Mesendoderm (in vitro differentiated cells): ENCODE results near the gene SUFU.
"Not testable (repeated sequence)": the region's sequence is repeated elsewhere in the genome, so short reads cannot be mapped to it uniquely, and the experiment has no call there.

Experiments used
- DNase-seq: peaks from one replicate; pipeline ENCODE4 v3.0.0; 2013
- H2AK5ac ChIP-seq: 2 replicates; pipeline ENCODE4 v1.6.1; 2013; ENCODE audit warnings: low read length, inconsistent platforms
- H2BK120ac ChIP-seq: 2 replicates; pipeline ENCODE4 v1.6.1; 2013; ENCODE audit warnings: low read depth, mild to moderate bottlenecking, low read length, moderate library complexity, mixed read lengths
- H2BK15ac ChIP-seq: replicated peaks from 2 replicates; pipeline ENCODE4 v1.6.1; 2013; ENCODE audit warnings: low read depth, mild to moderate bottlenecking, moderate library complexity
- H2BK5ac ChIP-seq: 2 replicates; pipeline ENCODE4 v1.6.1; 2013; ENCODE audit warnings: low read length, inconsistent platforms
- H3K18ac ChIP-seq: 2 replicates; pipeline ENCODE4 v1.6.1; 2013; ENCODE audit warnings: mild to moderate bottlenecking, low read length, mixed read lengths
- H3K23ac ChIP-seq: one replicate; pipeline ENCODE4 v1.6.1; 2013; ENCODE audit warnings: low read length
- H3K27ac ChIP-seq: 2 replicates; pipeline ENCODE4 v1.5.1; 2013; ENCODE audit warnings: low read depth, mild to moderate bottlenecking, inconsistent platforms, low read length, moderate library complexity
- H3K27me3 ChIP-seq: 2 replicates; pipeline ENCODE4 v1.6.1; 2013; ENCODE audit warnings: low read length, control low read depth, mild to moderate bottlenecking, inconsistent platforms; ENCODE audit not compliant: insufficient read depth, poor library complexity
- H3K36me3 ChIP-seq: 2 replicates; pipeline ENCODE4 v1.6.1; 2013; ENCODE audit warnings: low read length, inconsistent platforms; ENCODE audit not compliant: control insufficient read depth, insufficient read depth
- H3K4ac ChIP-seq: one replicate; pipeline ENCODE4 v1.6.1; 2013; ENCODE audit warnings: low read depth, mild to moderate bottlenecking, low read length, moderate library complexity
- H3K4me1 ChIP-seq: 2 replicates; pipeline ENCODE4 v1.6.1; 2013; ENCODE audit warnings: low read depth, low read length, inconsistent platforms; ENCODE audit not compliant: control insufficient read depth
- H3K4me2 ChIP-seq: 2 replicates; pipeline ENCODE4 v1.6.1; 2013; ENCODE audit warnings: low read length
- H3K4me3 ChIP-seq: 2 replicates; pipeline ENCODE4 v1.5.1; 2013; ENCODE audit warnings: mild to moderate bottlenecking, low read length
- H3K56ac ChIP-seq: one replicate; pipeline ENCODE4 v1.6.1; 2013; ENCODE audit warnings: low read length
- H3K79me1 ChIP-seq: 2 replicates; pipeline ENCODE4 v1.6.1; 2013; ENCODE audit warnings: low read length, inconsistent platforms
- H3K79me2 ChIP-seq: 2 replicates; pipeline ENCODE4 v1.6.1; 2013; ENCODE audit warnings: mild to moderate bottlenecking, low read length; ENCODE audit not compliant: control insufficient read depth, insufficient read depth
- H3K9ac ChIP-seq: 2 replicates; pipeline ENCODE4 v1.6.1; 2013; ENCODE audit warnings: low read length, inconsistent platforms
- H4K5ac ChIP-seq: one replicate; pipeline ENCODE4 v1.6.1; 2013; ENCODE audit warnings: low read length
- H4K8ac ChIP-seq: one replicate; pipeline ENCODE4 v1.6.1; 2013; ENCODE audit warnings: low read depth, mild to moderate bottlenecking, control low read depth, low read length, moderate library complexity
- WGBS: extraction: QIAGEN DNeasy Blood & Tissue Kit; methylation state at CpG from one replicate; pipeline ENCODE4 v1.1.7; 2013; ENCODE audit warnings: low lambda C conversion rate, missing lambda C conversion rate; ENCODE audit not compliant: insufficient coverage; ENCODE audit errors: extremely low coverage; 5-methylcytosine and 5-hydroxymethylcytosine counted together

Gene SUFU

DNA sequence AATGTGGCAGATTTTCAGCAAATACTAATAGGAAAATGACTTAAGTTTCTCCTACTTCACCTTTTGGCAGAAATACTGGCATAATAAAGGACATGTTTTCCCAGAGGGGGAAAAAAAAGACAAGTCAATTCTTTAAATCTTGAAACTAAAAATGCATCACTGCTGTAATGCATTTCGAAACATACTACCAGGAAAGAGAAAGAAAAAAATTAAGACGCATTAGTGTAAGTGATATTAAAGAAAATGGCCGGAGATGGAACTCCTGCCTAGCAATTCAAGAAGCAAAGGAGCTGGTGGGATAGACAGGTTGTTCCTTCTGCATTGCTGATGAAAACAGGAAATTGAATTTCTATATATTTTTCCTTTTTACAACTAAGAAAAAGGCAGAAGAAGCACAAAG lies 4.4 kb upstream of the SUFU start:
- no peaks in the 10 kb centered on the region for H3K27me3 ChIP-seq
- H2BK15ac ChIP-seq: no peak overlapping the region
- DNase-seq: no peak
- no peak overlapping the region for H2BK120ac ChIP-seq
- H2BK5ac ChIP-seq: no peak overlapping the region
- H3K4me3 ChIP-seq: no peak overlapping the region
- no peak overlapping the region for H2AK5ac ChIP-seq
- H3K23ac ChIP-seq: no peak overlapping the region
- peaks cover 12% of the 10 kb centered on the region for H3K79me1 ChIP-seq
- H4K8ac ChIP-seq: no peak overlapping the region
- no CpG with 5 or more reads among the region's 3 CpGs for WGBS
- peaks cover 36% of the 10 kb centered on the region for H3K79me2 ChIP-seq
- no peak overlapping the region for H3K18ac ChIP-seq
- H3K9ac ChIP-seq: no peak overlapping the region
- H3K27ac ChIP-seq: no peak overlapping the region
- no peaks in the 10 kb centered on the region for H3K36me3 ChIP-seq
- H4K5ac ChIP-seq: no peak overlapping the region
- H3K4me2 ChIP-seq: no peak overlapping the region
- H3K4me1 ChIP-seq: no peaks in the 10 kb centered on the region
- H3K4ac ChIP-seq: no peak overlapping the region
- H3K56ac ChIP-seq: no peak overlapping the region

- not testable (repeated sequence) for H3K4ac ChIP-seq, H3K23ac ChIP-seq, H3K27me3 ChIP-seq, DNase-seq, H4K5ac ChIP-seq, H2AK5ac ChIP-seq, H3K9ac ChIP-seq, H2BK5ac ChIP-seq, H2BK15ac ChIP-seq, H3K27ac ChIP-seq, H3K4me2 ChIP-seq, H2BK120ac ChIP-seq, H3K4me1 ChIP-seq, H3K36me3 ChIP-seq, H4K8ac ChIP-seq, H3K18ac ChIP-seq, H3K4me3 ChIP-seq
- peaks cover 20% of the 10 kb centered on the region for H3K79me1 ChIP-seq
- H3K56ac ChIP-seq: peak overlapping the region; percentile 22
- WGBS: no CpG with 5 or more reads among the region's 13 CpGs
- H3K79me2 ChIP-seq: peaks cover 42% of the 10 kb centered on the region
Observed at GRCh38 chr10:102500686-102501085, 3.1 kb upstream of the SUFU start.

DNA sequence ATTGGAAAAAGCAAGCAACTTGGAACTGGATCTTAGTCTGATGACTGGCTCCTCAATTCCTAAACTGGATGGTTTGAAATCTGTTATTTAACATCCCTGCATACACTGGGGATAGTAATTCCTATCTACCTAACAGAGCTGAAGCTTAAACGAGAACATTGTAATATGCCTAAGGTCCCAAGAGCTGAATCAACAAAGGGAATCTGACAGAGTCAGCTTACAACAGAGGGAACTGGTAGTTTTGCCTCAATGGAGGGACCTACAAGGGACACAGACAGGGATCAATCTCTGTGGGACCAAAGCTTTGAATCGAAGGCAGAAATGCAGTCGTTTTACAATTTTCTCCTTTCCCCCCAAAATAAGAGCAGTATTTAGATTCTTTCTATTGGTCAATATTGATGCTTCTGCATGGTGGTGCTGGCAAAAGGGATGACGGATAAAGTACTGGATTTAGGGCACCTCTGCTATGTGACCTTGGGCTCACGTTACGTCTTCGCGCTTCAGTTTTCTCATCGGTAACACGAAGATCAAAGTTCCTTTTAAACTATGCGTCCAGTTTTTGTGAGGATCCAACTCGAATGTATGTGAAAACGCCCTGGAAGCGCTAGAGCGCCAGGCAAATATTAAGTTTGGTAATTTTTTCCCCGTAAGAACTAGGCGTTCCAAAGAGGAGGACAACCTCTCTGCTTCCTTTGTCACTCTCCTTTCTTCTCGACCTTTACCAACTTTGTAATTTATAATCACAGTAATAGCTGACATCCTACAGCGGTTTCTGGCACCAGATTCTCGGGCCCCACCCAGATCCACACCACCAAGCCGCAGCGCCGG lies 2.4 kb upstream of the SUFU start:
- no peaks in the 10 kb centered on the region for H3K36me3 ChIP-seq
- H3K23ac ChIP-seq: no peak overlapping the region
- peaks cover 4% of the 10 kb centered on the region for H3K4me1 ChIP-seq
- H3K56ac ChIP-seq: peak overlapping the region; percentile 81
- H3K79me2 ChIP-seq: peaks cover 39% of the 10 kb centered on the region
- no peak overlapping the region for H4K5ac ChIP-seq
- no peak overlapping the region for H2BK5ac ChIP-seq
- no peak overlapping the region for H2AK5ac ChIP-seq
- peak overlapping the region; percentile 39 for H3K4me2 ChIP-seq
- H4K8ac ChIP-seq: no peak overlapping the region
- H3K4me3 ChIP-seq: peak overlapping the region; percentile 68
- H3K79me1 ChIP-seq: peaks cover 17% of the 10 kb centered on the region
- H2BK15ac ChIP-seq: no peak overlapping the region
- WGBS: no CpG with 5 or more reads among the region's 23 CpGs
- no peak overlapping the region for H3K27ac ChIP-seq
- H3K18ac ChIP-seq: no peak overlapping the region
- peak; percentile 22 for DNase-seq
- no peak overlapping the region for H2BK120ac ChIP-seq
- H3K4ac ChIP-seq: no peak overlapping the region
- peak overlapping the region; percentile 83 for H3K9ac ChIP-seq
- no peaks in the 10 kb centered on the region for H3K27me3 ChIP-seq

GRCh38 chr10:102502029-102502336 lies 1.8 kb upstream of the SUFU start:
- Histone ChIP-seq H3K4ac (no peak overlapping the region), H2AK5ac (no peak overlapping the region), H3K79me2 (peaks cover 38% of the 10 kb centered on the region), H3K56ac (peak overlapping the region; percentile 95), H2BK5ac (no peak overlapping the region), H3K4me2 (no peak overlapping the region), H2BK120ac (no peak overlapping the region), H3K18ac (no peak overlapping the region), H4K5ac (no peak overlapping the region), H3K27me3 (no peaks in the 10 kb centered on the region), H3K23ac (no peak overlapping the region), H3K4me3 (peak overlapping the region; percentile 83), H4K8ac (no peak overlapping the region), H3K4me1 (peaks cover 4% of the 10 kb centered on the region), H3K9ac (peak overlapping the region; percentile 93), H3K27ac (no peak overlapping the region), H2BK15ac (no peak overlapping the region), H3K79me1 (peaks cover 20% of the 10 kb centered on the region), H3K36me3 (no peaks in the 10 kb centered on the region)
- WGBS: no CpG with 5 or more reads among the region's 19 CpGs
- peak; percentile 99 for DNase-seq

DNA sequence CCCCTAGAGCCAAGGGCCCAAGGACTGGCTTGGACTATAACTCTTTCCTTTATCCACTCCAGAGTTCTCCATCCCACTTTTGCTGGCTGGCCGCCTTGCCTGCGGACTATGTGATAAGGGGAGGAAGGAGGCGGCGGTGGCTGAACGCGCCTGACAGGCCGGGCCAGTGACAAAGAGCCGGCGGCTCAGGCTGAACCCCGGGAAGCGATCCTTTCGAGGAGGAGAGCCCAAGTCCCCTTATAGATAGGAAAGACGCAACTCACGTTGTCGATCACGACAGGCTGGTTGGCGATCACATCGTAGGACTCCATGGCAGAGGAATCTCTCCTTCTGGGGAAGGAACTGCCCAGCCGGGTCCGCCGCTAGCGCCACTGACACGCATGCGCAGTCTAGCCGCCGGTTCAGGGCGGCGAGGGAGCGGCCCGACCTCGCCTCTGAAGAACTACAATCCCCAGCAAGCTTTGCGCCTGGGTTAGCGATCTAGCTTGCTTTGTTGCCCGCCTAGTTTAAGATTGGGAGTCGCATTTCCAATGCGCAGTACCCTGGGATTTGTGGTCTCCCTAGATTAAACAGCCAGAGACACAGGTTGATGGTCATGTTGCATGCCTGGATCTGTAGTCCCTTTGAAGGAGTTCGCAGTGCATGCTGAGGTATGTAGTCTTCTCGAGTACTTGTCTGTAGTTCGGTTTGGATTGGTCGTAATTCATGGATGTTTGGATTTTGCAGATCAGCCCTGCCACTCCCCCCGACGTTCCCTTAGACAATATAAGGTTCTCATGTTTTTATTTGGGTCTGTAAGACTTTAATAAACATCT lies 1.2 kb upstream of the SUFU start, which contains the start of gene ACTR1A:
Gene ACTR1A (minus strand): TSS at position 376 of the 815 bp plus-strand sequence. CDS start 65 bp downstream, at position 311.
- H3K27me3 ChIP-seq: no peaks in the 10 kb centered on the region
- peaks cover 4% of the 10 kb centered on the region for H3K4me1 ChIP-seq
- H3K4ac ChIP-seq: no peak within 1 kb of the TSS
- peak within 1 kb of the TSS; percentile 43 for H3K4me2 ChIP-seq
- H4K5ac ChIP-seq: no peak within 1 kb of the TSS
- H3K18ac ChIP-seq: no peak within 1 kb of the TSS
- H4K8ac ChIP-seq: no peak within 1 kb of the TSS
- no peak within 1 kb of the TSS for H2AK5ac ChIP-seq
- H3K79me2 ChIP-seq: peaks cover 36% of the 10 kb centered on the region
- no peak within 1 kb of the TSS for H3K27ac ChIP-seq
- H2BK5ac ChIP-seq: peak within 1 kb of the TSS; percentile 48
- H3K23ac ChIP-seq: no peak within 1 kb of the TSS
- WGBS: no CpG with 5 or more reads among the region's 42 CpGs
- H2BK15ac ChIP-seq: no peak within 1 kb of the TSS
- H3K56ac ChIP-seq: peak within 1 kb of the TSS; percentile 95
- no peak within 1 kb of the TSS for H2BK120ac ChIP-seq
- H3K4me3 ChIP-seq: peak within 1 kb of the TSS; percentile 83
- peak within 1 kb of the TSS; percentile 93 for H3K9ac ChIP-seq
- no peaks in the 10 kb centered on the region for H3K36me3 ChIP-seq
- peaks cover 20% of the 10 kb centered on the region for H3K79me1 ChIP-seq
- peak; percentile 100 for DNase-seq
